K562 (cell line): ENCODE results near the gene DAW1. TPM values are rescaled to one million over a fixed set of nuclear protein-coding genes. Genes with fewer than 3 reads are reported as not detected.

Source experiments
- ATAC-seq: fragments of 200-7000 bp; cut with Tn5 transposase; 3 replicates; pipeline ENCODE4 v1.9.1; 2020; ENCODE audit warnings: moderate library complexity
- BruUV-seq: library from RNA; stranded (reverse); fragments of 400-500 nt; replicated peaks from 2 replicates; lab custom pipeline; 2021; lab: Mats Ljungman, UMichigan
- CTCF ChIA-PET: fragments of 300-600 bp; formaldehyde crosslinking; extraction: SDS; loops from one replicate; lab custom pipeline; 2021; ENCODE audit warnings: low intra/inter-chr PET ratio; lab: Yijun Ruan, JAX
- POLR2A ChIA-PET: fragments of 300-600, 350-650 bp; sonication (Branson Sonifier 250); formaldehyde crosslinking; extraction: SDS; loops from one replicate; lab custom pipeline; 2021; ENCODE audit warnings: antibody characterized with exemption, inconsistent platforms; lab: Yijun Ruan, JAX
- DNase-seq, 4 experiments: peaks; one replicate each; pipeline versions ENCODE4 v3.0.0 to v3.0.0-alpha.2; 2011 to 2018; ENCODE audit warnings: low spot score in 3 of 4, mixed read lengths in 3 of 4; ENCODE audit errors: extremely low read depth in 1 of 4
- FAIRE-seq: peaks from 2 replicates; lab custom pipeline; 2011; peaks lifted over from hg19 to GRCh38; lab: Jason Lieb, UNC
- H2AFZ ChIP-seq: 2 replicates; pipeline ENCODE4 v1.6.0; 2011; ENCODE audit warnings: low read depth, low read length, control low read depth, inconsistent platforms
- H3K27ac ChIP-seq: fragments of 200-600 bp; 3 replicates; pipeline ENCODE4 v1.8.0; 2011; ENCODE audit warnings: low read depth, mild to moderate bottlenecking, control low read depth, inconsistent platforms, low read length, moderate library complexity, mixed read lengths; ENCODE audit errors: extremely low read depth
- H3K27me3 ChIP-seq, 2 experiments: fragments of 300-600 bp in 1 of 2; 2 replicates in 1 of 2; 3 replicates in 1 of 2; pipeline versions ENCODE4 v1.6.0 to v1.8.0; 2011; ENCODE audit warnings: inconsistent platforms in 2 of 2, low read length in 2 of 2, mild to moderate bottlenecking in 1 of 2, mixed read lengths in 1 of 2, moderate library complexity in 1 of 2; ENCODE audit not compliant: control insufficient read depth in 2 of 2, insufficient read depth in 2 of 2
- H3K36me3 ChIP-seq: fragments of 300-600 bp; 3 replicates; pipeline ENCODE4 v1.8.0; 2011; ENCODE audit warnings: mild to moderate bottlenecking, low read length, inconsistent platforms; ENCODE audit not compliant: control insufficient read depth, insufficient read depth
- H3K4me1 ChIP-seq, 2 experiments: fragments of 200-600 bp in 1 of 2; replicated peaks in 1 of 2; 2 replicates in 1 of 2; 3 replicates in 1 of 2; pipeline versions ENCODE4 v1.5.1 to v1.8.0; 2011; ENCODE audit warnings: inconsistent platforms in 2 of 2, low read length in 2 of 2, mild to moderate bottlenecking in 1 of 2, mixed read lengths in 1 of 2, moderate library complexity in 1 of 2; ENCODE audit not compliant: control insufficient read depth in 2 of 2, insufficient read depth in 2 of 2
- H3K4me2 ChIP-seq: 2 replicates; pipeline ENCODE4 v1.6.1; 2011; ENCODE audit warnings: low read length, control low read depth, inconsistent platforms, mixed read lengths; ENCODE audit not compliant: insufficient read depth
- H3K4me3 ChIP-seq: fragments of 200-600 bp; sonication (generic), shearing (Covaris generic); 2 replicates; pipeline ENCODE4 v1.5.1; 2016; ENCODE audit warnings: control low read depth, inconsistent platforms
- H3K79me2 ChIP-seq: fragments of 200-600 bp; 3 replicates; pipeline ENCODE4 v1.8.0; 2011; ENCODE audit warnings: low read length, inconsistent platforms; ENCODE audit not compliant: control insufficient read depth, insufficient read depth
- H3K9ac ChIP-seq, 2 experiments: 2 replicates each; pipeline versions ENCODE4 v1.6.0 to v1.6.1; 2011; ENCODE audit warnings: low read depth in 2 of 2, low read length in 2 of 2, control low read depth in 1 of 2, inconsistent platforms in 1 of 2, mild to moderate bottlenecking in 1 of 2, mixed read lengths in 1 of 2; ENCODE audit not compliant: insufficient read depth in 1 of 2
- H3K9me1 ChIP-seq: one replicate; pipeline ENCODE4 v1.6.0; 2011; ENCODE audit warnings: inconsistent platforms, mild to moderate bottlenecking, low read length, moderate library complexity; ENCODE audit not compliant: control insufficient read depth, insufficient read depth
- H3K9me3 ChIP-seq: replicated peaks from 2 replicates; pipeline ENCODE4 v1.5.1; 2011; ENCODE audit warnings: low read depth, low read length, inconsistent platforms; ENCODE audit not compliant: control insufficient read depth, insufficient read depth
- H4K20me1 ChIP-seq: replicated peaks from 2 replicates; pipeline ENCODE4 v1.6.1; 2011; ENCODE audit warnings: low read length, inconsistent platforms, mixed read lengths; ENCODE audit not compliant: control insufficient read depth, insufficient read depth
- CBFA2T3 ChIP-seq: fragments of 450-650 bp; IDR thresholded peaks from 2 replicates; pipeline ENCODE4 v1.6.1; 2017
- CCNT2 ChIP-seq: IDR thresholded peaks from 2 replicates; pipeline ENCODE4 v1.6.1; 2011; ENCODE audit warnings: borderline replicate concordance, low read depth, mild to moderate bottlenecking, moderate library complexity, mixed read lengths, low read length; ENCODE audit not compliant: insufficient read length; ENCODE audit errors: extremely low read depth
- CHCHD3 ChIP-seq: fragments of 250-450 bp; sonication (Bioruptor Pico); IDR thresholded peaks from 2 replicates; pipeline ENCODE4 v2.1.2; 2022; ENCODE audit warnings: mild to moderate bottlenecking
- KAT7 ChIP-seq: sonication (generic); formaldehyde crosslinking; IDR thresholded peaks from 2 replicates; pipeline ENCODE4 v1.8.0; 2022; ENCODE audit warnings: missing genetic modification reagents, mild to moderate bottlenecking, borderline replicate concordance
- PHTF2 ChIP-seq: fragments of 250-450 bp; sonication (Bioruptor Pico); IDR thresholded peaks from 2 replicates; pipeline ENCODE4 v1.5.0; 2021; ENCODE audit warnings: mild to moderate bottlenecking
- POLR3A ChIP-seq: IDR thresholded peaks from 2 replicates; pipeline ENCODE4 v1.6.1; 2011; ENCODE audit warnings: borderline replicate concordance, mild to moderate bottlenecking, moderate library complexity; ENCODE audit not compliant: insufficient read length, insufficient read depth; ENCODE audit errors: extremely low read depth
- WGBS: fragments of 100-300 bp; shearing (Covaris generic); methylation state at CpG from one replicate; pipeline ENCODE4 v1.1.6; 2016; ENCODE audit warnings: low coverage, mixed read lengths; ENCODE audit not compliant: insufficient coverage; ENCODE audit errors: missing lambda C conversion rate; 5-methylcytosine and 5-hydroxymethylcytosine counted together
- in situ Hi-C: fragments of 300-500 bp; cut with MboI; formaldehyde crosslinking; loops from 4 replicates; pipeline ENCODE4 v1.15.0; 2018; ENCODE audit warnings: inconsistent platforms, mixed read lengths
- intact Hi-C: fragments of 100-400 bp; cut with micrococcal nuclease; formaldehyde crosslinking; loops from 2 replicates; pipeline ENCODE4 v1.14.2; 2022
- polyA plus RNA-seq, 8 experiments: library from polyadenylated mRNA; depleted of rRNA in 4 of 8; stranded (reverse) in 5 of 8; unstranded in 3 of 8; fragments of >200 nt; fragmentation: Nextera tagmentation in 2 of 8; fragmentation: Illumina TruSeq in 1 of 8; extraction: Ambion mirVana in 2 of 8; extraction: Trizol in 1 of 8; gene quantifications; 2 replicates each; pipeline versions ENCODE4 v1.2.1 to v1.2.3, GENCODE V29; 2011 to 2014; ENCODE audit warnings: inconsistent platforms in 1 of 8, missing spikeins in 1 of 8
- total RNA-seq, 7 experiments: library from RNA; depleted of rRNA in 6 of 7; stranded (reverse); fragments of >200 nt in 6 of 7; fragmentation: Illumina TruSeq in 2 of 7; extraction: Trizol in 2 of 7; gene quantifications; 2 replicates each; pipeline versions ENCODE4 v1.2.1 to v1.2.3, GENCODE V29; 2011 to 2021; ENCODE audit warnings: low replicate concordance in 1 of 7
- TF ChIP-seq, protein P1 (sequence below): sonication (generic); formaldehyde crosslinking; IDR thresholded peaks from 2 replicates; pipeline ENCODE4 v1.8.0; 2022; ENCODE audit warnings: mild to moderate bottlenecking, missing genetic modification reagents, borderline replicate concordance
- TF ChIP-seq, protein P2 (sequence below): fragments of 250-450 bp; sonication (Bioruptor Pico); IDR thresholded peaks from 2 replicates; pipeline ENCODE4 v1.4.0; 2020; ENCODE audit warnings: mild to moderate bottlenecking, moderate library complexity
- TF ChIP-seq, protein P3 (sequence below), 2 experiments: fragments of 450-650 bp in 1 of 2; sonication (generic) in 1 of 2; formaldehyde crosslinking in 1 of 2; IDR thresholded peaks; 2 replicates each; pipeline versions ENCODE4 v1.7.1 to v1.9.0; 2016 to 2022; ENCODE audit warnings: inconsistent platforms in 1 of 2, mild to moderate bottlenecking in 1 of 2, missing genetic modification reagents in 1 of 2

Gene DAW1
- total and polyA plus RNA-seq, 9 of the 15 experiments (the other 6 are each of a cell fraction or from before 2014, with no cell fraction given): not detected

DNA sequence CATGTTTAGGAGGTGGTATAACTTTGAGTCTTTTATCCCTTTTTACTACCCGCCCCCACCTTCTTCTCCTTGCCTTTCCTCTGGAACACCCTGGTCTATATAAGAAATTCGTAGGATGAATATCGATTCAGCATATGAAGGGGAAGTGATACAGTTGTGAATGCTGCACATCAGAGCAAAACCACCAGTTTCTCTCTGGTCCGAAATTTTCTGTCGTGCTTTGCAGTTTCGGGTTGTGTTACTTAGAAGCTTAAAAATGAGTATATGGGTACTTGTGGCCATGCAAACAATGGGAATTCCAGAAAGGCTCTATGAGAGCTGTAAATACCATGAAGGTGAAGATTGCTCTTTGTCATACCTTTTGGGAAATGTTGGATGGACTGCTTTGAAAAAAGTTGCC lies 60.6 kb downstream of the DAW1 start:
- no peak overlapping the region for H3K4me3 ChIP-seq
- H3K9ac ChIP-seq: no peak overlapping the region
- 0% methylated on average over 6 of the region's 6 CpGs for WGBS
- no peaks in the 10 kb centered on the region for H3K4me1 ChIP-seq
- FAIRE-seq (no peak), ATAC-seq (no peak), DNase-seq (no peak)
- no peaks in the 10 kb centered on the region for H4K20me1 ChIP-seq
- no peaks in the 10 kb centered on the region for H3K36me3 ChIP-seq
- no peaks in the 10 kb centered on the region for H3K27me3 ChIP-seq
- ChIA-PET POLR2A (no interaction called here), CTCF (no interaction called here)
- in situ Hi-C loops: no loop called here
- H3K27ac ChIP-seq: no peak overlapping the region
- H3K9me3 ChIP-seq: no peaks in the 10 kb centered on the region
- H3K4me2 ChIP-seq: no peak overlapping the region
- H3K79me2 ChIP-seq: no peaks in the 10 kb centered on the region
- no peaks in the 10 kb centered on the region for H3K9me1 ChIP-seq
- no peak overlapping the region for H2AFZ ChIP-seq
- intact Hi-C loops: no loop called here
- no TSS peak for BruUV-seq
- TF ChIP-seq CBFA2T3 (no peak), POLR3A (no peak), CCNT2 (no peak), PHTF2 (CRISPR knock-in tag) (no peak), CHCHD3 (CRISPR knock-in tag) (no peak), KAT7 (CRISPR knock-in tag) (no peak)
- TF ChIP-seq, protein P1, sequence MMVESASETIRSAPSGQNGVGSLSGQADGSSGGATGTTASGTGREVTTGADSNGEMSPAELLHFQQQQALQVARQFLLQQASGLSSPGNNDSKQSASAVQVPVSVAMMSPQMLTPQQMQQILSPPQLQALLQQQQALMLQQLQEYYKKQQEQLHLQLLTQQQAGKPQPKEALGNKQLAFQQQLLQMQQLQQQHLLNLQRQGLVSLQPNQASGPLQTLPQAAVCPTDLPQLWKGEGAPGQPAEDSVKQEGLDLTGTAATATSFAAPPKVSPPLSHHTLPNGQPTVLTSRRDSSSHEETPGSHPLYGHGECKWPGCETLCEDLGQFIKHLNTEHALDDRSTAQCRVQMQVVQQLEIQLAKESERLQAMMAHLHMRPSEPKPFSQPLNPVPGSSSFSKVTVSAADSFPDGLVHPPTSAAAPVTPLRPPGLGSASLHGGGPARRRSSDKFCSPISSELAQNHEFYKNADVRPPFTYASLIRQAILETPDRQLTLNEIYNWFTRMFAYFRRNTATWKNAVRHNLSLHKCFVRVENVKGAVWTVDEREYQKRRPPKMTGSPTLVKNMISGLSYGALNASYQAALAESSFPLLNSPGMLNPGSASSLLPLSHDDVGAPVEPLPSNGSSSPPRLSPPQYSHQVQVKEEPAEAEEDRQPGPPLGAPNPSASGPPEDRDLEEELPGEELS (CRISPR knock-in tag): no peak
- TF ChIP-seq, protein P2, sequence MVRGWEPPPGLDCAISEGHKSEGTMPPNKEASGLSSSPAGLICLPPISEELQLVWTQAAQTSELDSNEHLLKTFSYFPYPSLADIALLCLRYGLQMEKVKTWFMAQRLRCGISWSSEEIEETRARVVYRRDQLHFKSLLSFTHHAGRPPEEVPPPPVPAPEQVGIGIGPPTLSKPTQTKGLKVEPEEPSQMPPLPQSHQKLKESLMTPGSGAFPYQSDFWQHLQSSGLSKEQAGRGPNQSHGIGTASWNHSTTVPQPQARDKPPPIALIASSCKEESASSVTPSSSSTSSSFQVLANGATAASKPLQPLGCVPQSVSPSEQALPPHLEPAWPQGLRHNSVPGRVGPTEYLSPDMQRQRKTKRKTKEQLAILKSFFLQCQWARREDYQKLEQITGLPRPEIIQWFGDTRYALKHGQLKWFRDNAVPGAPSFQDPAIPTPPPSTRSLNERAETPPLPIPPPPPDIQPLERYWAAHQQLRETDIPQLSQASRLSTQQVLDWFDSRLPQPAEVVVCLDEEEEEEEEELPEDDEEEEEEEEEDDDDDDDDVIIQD (CRISPR knock-in tag): no peak
- TF ChIP-seq, protein P3, sequence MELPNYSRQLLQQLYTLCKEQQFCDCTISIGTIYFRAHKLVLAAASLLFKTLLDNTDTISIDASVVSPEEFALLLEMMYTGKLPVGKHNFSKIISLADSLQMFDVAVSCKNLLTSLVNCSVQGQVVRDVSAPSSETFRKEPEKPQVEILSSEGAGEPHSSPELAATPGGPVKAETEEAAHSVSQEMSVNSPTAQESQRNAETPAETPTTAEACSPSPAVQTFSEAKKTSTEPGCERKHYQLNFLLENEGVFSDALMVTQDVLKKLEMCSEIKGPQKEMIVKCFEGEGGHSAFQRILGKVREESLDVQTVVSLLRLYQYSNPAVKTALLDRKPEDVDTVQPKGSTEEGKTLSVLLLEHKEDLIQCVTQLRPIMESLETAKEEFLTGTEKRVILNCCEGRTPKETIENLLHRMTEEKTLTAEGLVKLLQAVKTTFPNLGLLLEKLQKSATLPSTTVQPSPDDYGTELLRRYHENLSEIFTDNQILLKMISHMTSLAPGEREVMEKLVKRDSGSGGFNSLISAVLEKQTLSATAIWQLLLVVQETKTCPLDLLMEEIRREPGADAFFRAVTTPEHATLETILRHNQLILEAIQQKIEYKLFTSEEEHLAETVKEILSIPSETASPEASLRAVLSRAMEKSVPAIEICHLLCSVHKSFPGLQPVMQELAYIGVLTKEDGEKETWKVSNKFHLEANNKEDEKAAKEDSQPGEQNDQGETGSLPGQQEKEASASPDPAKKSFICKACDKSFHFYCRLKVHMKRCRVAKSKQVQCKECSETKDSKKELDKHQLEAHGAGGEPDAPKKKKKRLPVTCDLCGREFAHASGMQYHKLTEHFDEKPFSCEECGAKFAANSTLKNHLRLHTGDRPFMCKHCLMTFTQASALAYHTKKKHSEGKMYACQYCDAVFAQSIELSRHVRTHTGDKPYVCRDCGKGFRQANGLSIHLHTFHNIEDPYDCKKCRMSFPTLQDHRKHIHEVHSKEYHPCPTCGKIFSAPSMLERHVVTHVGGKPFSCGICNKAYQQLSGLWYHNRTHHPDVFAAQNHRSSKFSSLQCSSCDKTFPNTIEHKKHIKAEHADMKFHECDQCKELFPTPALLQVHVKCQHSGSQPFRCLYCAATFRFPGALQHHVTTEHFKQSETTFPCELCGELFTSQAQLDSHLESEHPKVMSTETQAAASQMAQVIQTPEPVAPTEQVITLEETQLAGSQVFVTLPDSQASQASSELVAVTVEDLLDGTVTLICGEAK (IDR thresholded peaks at IDR 0.05): no peak
- TF ChIP-seq, protein P3 (CRISPR knock-in tag; IDR thresholded peaks at IDR 0.05): no peak
